PC-9 (cell line): ENCODE measurements around the gene SLC12A4.

ENCODE experiments used
- EZH2 ChIP-seq: fragments of 200-600 bp; sonication (generic); IDR thresholded peaks from 2 replicates; pipeline ENCODE4 v1.8.0; 2017; ENCODE audit warnings: antibody characterized with exemption, low read depth
- TF ChIP-seq, protein P1 (sequence below): fragments of 200-600 bp; sonication (generic); conservative IDR thresholded peaks from 2 replicates; pipeline ENCODE4 v1.6.1; 2017; ENCODE audit warnings: mixed run types, antibody characterized with exemption, mild to moderate bottlenecking, moderate library complexity

- TF ChIP-seq, protein P1, sequence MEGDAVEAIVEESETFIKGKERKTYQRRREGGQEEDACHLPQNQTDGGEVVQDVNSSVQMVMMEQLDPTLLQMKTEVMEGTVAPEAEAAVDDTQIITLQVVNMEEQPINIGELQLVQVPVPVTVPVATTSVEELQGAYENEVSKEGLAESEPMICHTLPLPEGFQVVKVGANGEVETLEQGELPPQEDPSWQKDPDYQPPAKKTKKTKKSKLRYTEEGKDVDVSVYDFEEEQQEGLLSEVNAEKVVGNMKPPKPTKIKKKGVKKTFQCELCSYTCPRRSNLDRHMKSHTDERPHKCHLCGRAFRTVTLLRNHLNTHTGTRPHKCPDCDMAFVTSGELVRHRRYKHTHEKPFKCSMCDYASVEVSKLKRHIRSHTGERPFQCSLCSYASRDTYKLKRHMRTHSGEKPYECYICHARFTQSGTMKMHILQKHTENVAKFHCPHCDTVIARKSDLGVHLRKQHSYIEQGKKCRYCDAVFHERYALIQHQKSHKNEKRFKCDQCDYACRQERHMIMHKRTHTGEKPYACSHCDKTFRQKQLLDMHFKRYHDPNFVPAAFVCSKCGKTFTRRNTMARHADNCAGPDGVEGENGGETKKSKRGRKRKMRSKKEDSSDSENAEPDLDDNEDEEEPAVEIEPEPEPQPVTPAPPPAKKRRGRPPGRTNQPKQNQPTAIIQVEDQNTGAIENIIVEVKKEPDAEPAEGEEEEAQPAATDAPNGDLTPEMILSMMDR = no peak
- no peak for TF ChIP-seq EZH2
These were observed 27.9 kb downstream of the SLC12A4 start for GRCh38 chr16:67940446-67941089.
